HG02610 (cell line): ENCODE data around the gene KCNH1.
"Not testable (repeated sequence)": the region's sequence is repeated elsewhere in the genome, so short reads cannot be mapped to it uniquely, and the experiment has no call there.

Source experiments
- ATAC-seq: cut with Tn5 transposase; IDR thresholded peaks from one replicate; pipeline ENCODE4 v1.9.1; 2021; ENCODE audit warnings: mild to moderate bottlenecking, moderate library complexity; ENCODE audit not compliant: unreplicated experiment

Gene KCNH1

DNA sequence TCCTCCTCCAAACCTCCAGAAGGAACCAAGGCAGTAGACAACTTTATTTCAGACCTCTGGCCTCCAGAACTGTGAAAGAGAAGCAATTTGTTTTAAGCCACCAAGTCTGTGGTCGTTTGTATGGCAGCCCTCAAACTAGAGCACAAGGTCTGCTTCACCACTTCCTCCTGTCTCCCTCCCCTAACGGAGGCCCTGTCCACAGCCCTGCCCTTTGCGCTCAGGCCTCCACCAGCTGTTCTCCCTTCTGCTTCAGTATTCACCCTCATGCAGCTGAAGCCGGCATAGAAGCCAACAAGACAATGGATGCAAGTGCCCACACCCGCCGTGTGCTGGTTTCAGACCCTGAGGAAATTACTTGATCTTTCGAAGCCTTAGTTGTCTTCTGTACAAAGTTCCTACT is 441.2 kb downstream of the KCNH1 start:
- ATAC-seq = no peak

GRCh38 chr1:210691039-210691610 is 442.8 kb downstream of the KCNH1 start:
- ATAC-seq = no peak

- no peak for ATAC-seq
These were observed 443.7 kb downstream of the KCNH1 start for GRCh38 chr1:210690236-210690635.

DNA sequence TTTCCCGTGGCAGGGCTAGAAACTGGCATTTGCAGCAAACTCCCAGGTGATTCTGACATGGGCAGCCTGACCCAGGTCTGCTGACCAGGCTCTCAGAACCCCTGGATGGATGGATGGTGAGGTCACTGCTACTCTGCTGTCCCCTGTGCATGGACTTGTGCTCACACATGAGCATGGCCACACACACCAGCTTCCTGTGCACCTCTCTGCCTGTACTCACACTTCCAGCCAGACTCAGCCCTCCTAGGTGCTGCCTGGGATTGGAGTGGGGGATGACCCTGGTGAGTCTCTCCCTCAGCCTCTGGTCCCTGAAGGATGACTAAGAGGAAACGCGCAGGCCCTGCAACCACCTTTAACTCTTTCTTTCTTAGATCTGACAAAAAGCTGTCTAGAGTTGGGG is 444.1 kb downstream of the KCNH1 start:
- no peak for ATAC-seq

- ATAC-seq = no peak
These were observed 445.3 kb downstream of the KCNH1 start for GRCh38 chr1:210688512-210689234.

- no peak for ATAC-seq
These were observed 446.2 kb downstream of the KCNH1 start for GRCh38 chr1:210687582-210688279.

DNA sequence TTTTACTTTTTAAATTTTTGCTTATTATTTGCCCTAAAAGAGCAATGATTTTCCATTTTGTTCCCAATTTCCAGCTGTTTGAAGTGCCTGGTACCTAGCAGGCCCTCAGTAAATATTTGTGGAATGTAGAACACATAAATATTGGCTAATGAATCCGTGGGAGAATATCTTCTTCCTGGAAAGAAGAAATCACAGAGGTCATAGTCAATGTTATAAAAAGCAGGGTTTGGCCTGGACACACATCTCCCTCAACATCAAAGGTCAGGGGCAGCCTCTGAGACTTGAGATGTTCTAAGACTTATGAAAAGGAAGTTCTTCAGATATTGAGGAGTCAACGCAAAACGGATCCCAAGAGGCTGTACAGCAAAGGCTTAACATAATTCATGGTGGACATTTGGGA is 447.1 kb downstream of the KCNH1 start:
- ATAC-seq = no peak

DNA sequence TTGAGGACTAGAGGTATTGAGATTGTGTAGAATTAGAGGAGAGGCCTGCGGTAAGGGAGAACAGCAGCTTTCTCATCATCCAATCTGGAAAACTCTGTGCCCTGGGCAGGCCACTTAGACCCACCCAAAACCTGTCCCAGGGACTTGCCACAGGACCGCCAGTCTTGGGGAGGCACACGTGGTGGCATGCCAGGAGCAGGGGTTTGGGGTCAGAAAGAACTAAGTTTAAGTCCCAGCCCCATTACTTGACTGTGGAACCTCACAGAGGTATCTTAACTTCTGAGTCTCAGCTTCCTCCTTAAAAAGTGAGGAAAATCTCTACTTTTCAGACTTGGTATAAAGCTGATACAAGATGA is 448.7 kb downstream of the KCNH1 start:
- ATAC-seq = no peak

- peak; percentile 93 for ATAC-seq
These were observed 449.3 kb downstream of the KCNH1 start for GRCh38 chr1:210684466-210685294.

- ATAC-seq = no peak
These were observed 450.4 kb downstream of the KCNH1 start for GRCh38 chr1:210683403-210684047.

DNA sequence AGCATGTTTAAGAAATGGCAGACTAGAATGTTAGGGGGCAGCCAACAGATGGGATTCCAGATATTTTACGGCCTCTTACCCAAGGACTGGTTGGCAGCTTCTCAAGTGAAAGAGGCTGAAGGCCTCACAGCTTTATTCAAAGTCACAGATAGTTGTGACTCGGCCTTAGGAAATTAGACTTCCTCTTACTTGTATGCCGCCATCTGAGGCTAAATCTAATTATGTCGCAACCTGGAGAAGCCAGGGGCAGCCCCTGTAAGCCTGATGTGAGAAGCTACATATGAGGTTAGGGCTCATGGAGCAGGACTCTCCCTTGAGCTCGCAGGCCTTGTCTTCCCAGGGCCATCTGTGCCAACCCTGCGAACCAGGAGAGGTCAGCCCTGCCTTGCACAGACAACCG is 452.8 kb downstream of the KCNH1 start:
- no peak for ATAC-seq

DNA sequence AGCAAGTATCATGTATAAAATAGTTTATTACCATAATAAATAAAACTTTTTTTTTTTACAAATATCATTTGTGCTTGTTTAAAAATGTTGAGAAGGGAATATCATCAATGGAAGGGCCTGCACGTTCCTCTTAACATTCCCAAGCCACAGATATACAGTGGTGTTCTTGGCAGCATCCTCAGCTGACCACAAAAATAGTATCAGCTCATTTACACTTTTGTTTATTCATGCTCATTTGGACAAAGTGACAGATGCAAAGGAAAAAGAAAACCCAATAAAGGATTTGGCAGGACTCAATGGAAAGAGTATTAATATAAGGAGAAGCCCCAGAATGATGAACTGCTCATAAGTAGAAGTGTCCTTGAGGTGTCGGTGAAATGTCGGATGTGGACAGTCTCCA is 455.6 kb downstream of the KCNH1 start:
- no peak for ATAC-seq

GRCh38 chr1:210677533-210677932 is 456.4 kb downstream of the KCNH1 start:
- ATAC-seq = no peak

GRCh38 chr1:210676539-210676938 is 457.4 kb downstream of the KCNH1 start:
- ATAC-seq = no peak

DNA sequence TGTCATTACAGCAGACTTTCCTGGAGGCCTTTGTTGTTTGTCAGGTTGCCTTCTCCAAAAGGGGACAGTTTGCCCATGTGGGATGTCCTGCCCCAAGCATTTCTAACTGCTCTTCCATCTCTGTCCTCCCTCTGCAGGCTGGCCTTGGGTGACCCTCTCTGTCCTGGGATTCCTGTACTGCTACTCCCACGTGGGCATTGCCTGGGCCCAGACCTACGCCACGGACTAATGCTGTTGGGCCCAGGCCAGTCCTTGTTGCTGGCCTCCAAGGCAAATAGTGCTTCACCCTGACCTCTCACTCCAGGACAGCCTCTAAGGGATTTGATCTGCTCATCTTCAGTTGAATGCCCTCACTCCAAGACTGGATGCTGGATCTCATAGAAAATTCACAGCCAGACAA is 459.8 kb downstream of the KCNH1 start:
- ATAC-seq = no peak

GRCh38 chr1:210669951-210670350 is 464.0 kb downstream of the KCNH1 start:
- no peak for ATAC-seq

DNA sequence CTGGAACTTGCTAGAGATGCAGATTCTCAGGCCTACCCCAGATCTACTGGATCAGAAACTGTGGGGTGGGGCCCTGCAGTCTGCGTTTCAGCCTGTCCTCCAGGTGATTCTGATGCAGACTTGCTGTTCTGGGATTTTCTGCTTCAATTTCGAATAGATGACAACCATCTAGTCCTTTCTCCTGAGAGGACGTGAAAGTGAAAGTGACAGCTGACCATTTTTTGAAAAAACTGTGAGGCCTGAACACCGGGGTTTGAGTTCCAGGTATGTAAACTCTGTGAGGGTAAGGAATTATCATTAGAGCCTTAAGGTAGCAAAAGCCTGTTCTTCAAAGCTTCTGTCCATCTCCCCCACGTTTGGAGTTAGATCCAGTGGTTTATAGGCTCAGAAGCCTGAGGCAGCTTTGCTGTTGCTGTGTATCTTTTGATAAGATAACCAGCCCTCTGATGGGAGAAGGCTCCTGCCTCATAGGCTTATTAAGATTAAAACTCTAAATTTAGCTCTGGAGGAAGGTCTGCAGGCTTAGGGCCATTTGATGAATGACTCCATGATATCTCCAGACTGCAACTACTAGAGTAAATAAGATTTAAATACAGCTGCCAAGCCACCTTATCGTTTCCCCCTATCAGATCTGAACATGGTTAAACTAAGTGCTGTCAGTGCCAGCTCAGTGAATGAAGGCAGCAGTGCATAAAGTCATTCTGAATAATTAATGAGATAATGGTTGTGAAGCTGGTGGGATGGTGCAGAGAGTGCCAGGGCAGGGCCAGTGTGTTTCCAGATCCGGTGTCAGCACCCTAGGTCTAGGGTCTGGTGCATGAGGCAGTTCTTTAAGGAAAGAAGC is 470.0 kb downstream of the KCNH1 start:
- ATAC-seq = no peak

DNA sequence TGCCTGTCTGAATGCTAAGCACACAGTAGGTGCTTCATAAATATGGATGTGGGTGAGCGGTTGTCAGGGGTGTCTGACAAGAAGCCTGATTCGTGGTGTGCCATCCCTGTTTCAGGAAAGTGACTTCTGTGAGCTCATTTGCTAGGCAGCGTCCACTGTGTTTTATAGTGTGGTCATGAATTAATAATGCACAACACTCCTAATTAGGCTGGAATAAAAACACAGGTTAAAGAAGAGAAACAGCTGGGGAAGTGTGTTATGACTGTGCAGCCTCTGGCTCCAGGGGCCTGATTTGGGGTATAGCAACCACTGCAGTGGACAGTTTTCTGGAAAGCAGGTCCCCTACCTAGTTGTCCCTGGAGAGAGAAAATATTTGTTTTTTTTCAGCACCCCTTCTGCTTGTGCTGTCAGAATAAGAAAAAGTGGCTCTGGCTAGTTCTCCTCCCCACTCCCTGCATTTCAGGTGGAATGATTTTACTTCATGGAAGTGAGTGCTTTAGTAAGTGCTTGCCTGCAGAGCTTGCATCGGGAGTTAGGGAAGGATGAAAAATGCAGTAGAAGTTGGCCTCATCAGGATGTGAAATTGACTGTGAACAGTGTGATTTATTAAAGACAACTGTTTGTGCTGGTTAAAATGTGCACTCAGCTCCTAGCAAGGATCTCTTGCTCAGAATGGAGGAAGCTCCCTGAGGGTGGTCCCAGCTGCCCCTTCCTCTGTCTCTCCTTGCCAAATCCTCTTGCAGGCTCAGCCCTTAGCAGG is 471.5 kb downstream of the KCNH1 start:
- ATAC-seq = no peak

DNA sequence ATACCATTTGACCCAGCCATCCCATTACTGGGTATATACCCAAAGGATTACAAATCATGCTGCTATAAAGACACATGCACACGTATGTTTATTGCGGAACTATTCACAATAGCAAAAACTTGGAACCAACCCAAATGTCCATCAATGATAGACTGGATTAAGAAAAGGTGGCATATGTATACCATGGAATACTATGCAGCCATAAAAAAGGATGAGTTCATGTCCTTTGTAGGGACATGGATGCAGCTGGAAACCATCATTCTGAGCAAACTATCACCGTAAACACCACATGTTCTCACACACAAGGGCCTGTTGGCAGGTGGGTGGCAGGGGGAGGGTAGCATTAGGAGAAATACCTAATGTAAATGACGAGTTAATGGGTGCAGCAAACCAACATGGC is 472.4 kb downstream of the KCNH1 start:
- ATAC-seq = not testable (repeated sequence)
